Liver (tissue), 9 donors: ENCODE measurements around the gene PIK3CG. TPM values are rescaled to one million over a fixed set of nuclear protein-coding genes. Genes with fewer than 3 reads are reported as not detected.

Experiments
- DNase-seq: peaks from one replicate; pipeline ENCODE4 v3.0.0-alpha.2; 2017; ENCODE audit warnings: low spot score
- H3K27ac ChIP-seq, 2 donors: one replicate each; pipeline ENCODE4 v1.7.0; 2013; ENCODE audit warnings: inconsistent platforms in 2 of 2, low read length in 2 of 2, control low read depth in 1 of 2, low read depth in 1 of 2, mild to moderate bottlenecking in 1 of 2
- H3K27me3 ChIP-seq, 4 donors: one replicate each; pipeline versions ENCODE4 v1.6.1 to v1.7.0; 2013; ENCODE audit warnings: low read length in 3 of 4, inconsistent platforms in 1 of 4, mild to moderate bottlenecking in 1 of 4, moderate library complexity in 1 of 4; ENCODE audit not compliant: control insufficient read depth in 4 of 4, insufficient read depth in 4 of 4
- H3K36me3 ChIP-seq, 4 donors: one replicate each; pipeline versions ENCODE4 v1.6.1 to v1.7.0; 2013; ENCODE audit warnings: low read length in 3 of 4, mild to moderate bottlenecking in 3 of 4, low read depth in 1 of 4, moderate library complexity in 1 of 4; ENCODE audit not compliant: control insufficient read depth in 4 of 4, insufficient read depth in 3 of 4
- H3K4me1 ChIP-seq, 4 donors: one replicate each; pipeline versions ENCODE4 v1.6.1 to v1.7.0; 2013; ENCODE audit warnings: low read length in 3 of 4, mild to moderate bottlenecking in 3 of 4, moderate library complexity in 1 of 4; ENCODE audit not compliant: control insufficient read depth in 4 of 4, insufficient read depth in 4 of 4
- H3K4me3 ChIP-seq, 3 donors: one replicate each; pipeline versions ENCODE4 v1.6.1 to v1.7.0; 2013; ENCODE audit warnings: low read length in 3 of 3, control low read depth in 1 of 3, low read depth in 1 of 3, mild to moderate bottlenecking in 1 of 3
- H3K9ac ChIP-seq, 2 donors: one replicate each; pipeline ENCODE4 v1.7.0; 2013; ENCODE audit warnings: low read length in 2 of 2, mild to moderate bottlenecking in 2 of 2, moderate library complexity in 2 of 2, control low read depth in 1 of 2, low read depth in 1 of 2
- H3K9me3 ChIP-seq, 4 donors: one replicate each; pipeline versions ENCODE4 v1.6.1 to v1.7.0; 2013; ENCODE audit warnings: low read length in 3 of 4; ENCODE audit not compliant: control insufficient read depth in 4 of 4
- EGR1 ChIP-seq, 2 donors: IDR thresholded peaks; 2 replicates each; pipeline ENCODE4 v1.6.1; 2016 to 2018; ENCODE audit warnings: antibody characterized with exemption in 2 of 2, low read depth in 2 of 2
- FOXA1 ChIP-seq: IDR thresholded peaks from 2 replicates; pipeline ENCODE4 v1.6.1; 2016; ENCODE audit warnings: antibody characterized with exemption
- FOXA2 ChIP-seq: IDR thresholded peaks from 2 replicates; pipeline ENCODE4 v1.6.1; 2016; ENCODE audit warnings: antibody characterized with exemption
- GABPA ChIP-seq, 2 donors: IDR thresholded peaks in 1 of 2; conservative IDR thresholded peaks in 1 of 2; 2 replicates each; pipeline ENCODE4 v1.6.1; 2016; ENCODE audit warnings: antibody characterized with exemption in 2 of 2, mild to moderate bottlenecking in 1 of 2, moderate library complexity in 1 of 2
- HNF4A ChIP-seq, 2 donors: conservative IDR thresholded peaks; 2 replicates each; pipeline ENCODE4 v1.6.1; 2016; ENCODE audit warnings: antibody characterized with exemption in 2 of 2, mild to moderate bottlenecking in 2 of 2
- HNF4G ChIP-seq: IDR thresholded peaks from 2 replicates; pipeline ENCODE4 v1.6.1; 2016; ENCODE audit warnings: antibody characterized with exemption
- JUND ChIP-seq, 2 donors: IDR thresholded peaks; 2 replicates each; pipeline ENCODE4 v1.6.1; 2016; ENCODE audit warnings: antibody characterized with exemption in 2 of 2
- NR2F2 ChIP-seq: IDR thresholded peaks from 2 replicates; pipeline ENCODE4 v1.6.1; 2016; ENCODE audit warnings: antibody characterized with exemption
- RAD21 ChIP-seq, 2 donors: IDR thresholded peaks; 2 replicates each; pipeline ENCODE4 v1.6.1; 2016; ENCODE audit warnings: antibody characterized with exemption in 2 of 2, mild to moderate bottlenecking in 2 of 2
- RXRA ChIP-seq, 2 donors: IDR thresholded peaks; 2 replicates each; pipeline ENCODE4 v1.6.1; 2017 to 2018; ENCODE audit warnings: antibody characterized with exemption in 2 of 2, mild to moderate bottlenecking in 1 of 2
- SP1 ChIP-seq: IDR thresholded peaks from 2 replicates; pipeline ENCODE4 v1.6.1; 2018; ENCODE audit warnings: antibody characterized with exemption, mild to moderate bottlenecking
- TAF1 ChIP-seq: conservative IDR thresholded peaks from 2 replicates; pipeline ENCODE4 v1.6.1; 2016; ENCODE audit warnings: antibody characterized with exemption, mild to moderate bottlenecking
- YY1 ChIP-seq: IDR thresholded peaks from 2 replicates; pipeline ENCODE4 v1.6.1; 2016; ENCODE audit warnings: antibody characterized with exemption, mild to moderate bottlenecking
- WGBS: extraction: QIAGEN DNeasy Blood & Tissue Kit; methylation state at CpG from one replicate; pipeline ENCODE4 v1.1.7; 2013; 5-methylcytosine and 5-hydroxymethylcytosine counted together
- polyA plus RNA-seq, 2 donors: library from polyadenylated mRNA; stranded (reverse) in 1 of 2; unstranded in 1 of 2; fragments of 200-250 nt in 1 of 2; fragments of >200 nt in 1 of 2; fragmentation: Nextera tagmentation in 1 of 2; extraction: Ambion mirVana in 1 of 2; gene quantifications; one replicate each; pipeline versions ENCODE4 v1.2.1 to v1.2.3, GENCODE V29; 2013 to 2015
- total RNA-seq, 2 donors: library from RNA; depleted of rRNA; stranded (reverse); fragments of >200 nt; gene quantifications; one replicate each; pipeline ENCODE4 v1.2.3, GENCODE V29; 2014
- TF ChIP-seq, protein P1 (sequence below): IDR thresholded peaks from 2 replicates; pipeline ENCODE4 v1.6.1; 2016; ENCODE audit warnings: antibody characterized with exemption, mild to moderate bottlenecking
- TF ChIP-seq, protein P2 (sequence below): IDR thresholded peaks from 2 replicates; pipeline ENCODE4 v1.6.1; 2016; ENCODE audit warnings: antibody characterized with exemption
- TF ChIP-seq, protein P3 (sequence below): IDR thresholded peaks from 2 replicates; pipeline ENCODE4 v1.6.1; 2016; ENCODE audit warnings: antibody characterized with exemption
- TF ChIP-seq, protein P4 (sequence below): fragments of 150-350 bp; IDR thresholded peaks from 2 replicates; pipeline ENCODE4 v1.5.1; 2017; ENCODE audit warnings: improper control_type of control experiment, low read depth, low read length; ENCODE audit not compliant: missing input control
- TF ChIP-seq, protein P5 (sequence below): IDR thresholded peaks from 2 replicates; pipeline ENCODE4 v1.6.1; 2016; ENCODE audit warnings: antibody characterized with exemption
- donor health status: healthy.
- donor health status: healthy.
- donor health status: healthy.
- donor health status: healthy.
- donor health status: healthy.

Gene PIK3CG
- total and polyA plus RNA-seq, 4 donors: 0.36 to 4.1 (median 1.3) TPM

DNA sequence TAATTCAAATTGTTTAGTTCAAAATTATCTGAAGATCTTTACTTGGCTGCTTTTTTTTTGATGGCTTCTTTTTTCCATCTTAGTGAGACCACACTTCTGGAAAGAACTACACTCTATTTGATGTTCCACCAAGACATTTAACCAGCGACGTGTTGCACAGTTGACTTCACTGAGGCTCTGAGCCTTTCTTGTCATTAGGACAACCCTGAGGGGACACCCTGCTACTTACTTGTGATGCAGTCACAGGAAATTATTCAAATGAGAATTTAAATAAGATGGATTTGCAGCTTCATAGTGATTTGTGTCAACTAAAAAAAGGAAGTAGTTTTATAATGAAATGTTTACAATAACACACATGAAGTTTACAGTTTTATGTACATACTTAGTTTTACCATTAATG, 25.6 kb upstream of the PIK3CG start:
- H3K36me3 ChIP-seq: no peaks in the 10 kb centered on the region
- no peaks in the 10 kb centered on the region for H3K27me3 ChIP-seq
- H3K27ac ChIP-seq: no peak overlapping the region
- H3K4me1 ChIP-seq: no peaks in the 10 kb centered on the region
- DNase-seq: no peak
- no peak overlapping the region for H3K4me3 ChIP-seq
- 90% methylated on average over 2 of the region's 2 CpGs for WGBS
- peaks cover 0 to 3% (median 0%) of the 10 kb centered on the region in 4 donors for H3K9me3 ChIP-seq
- TF ChIP-seq HNF4G: no peak
- TF ChIP-seq FOXA2: no peak
- TF ChIP-seq, protein P1, sequence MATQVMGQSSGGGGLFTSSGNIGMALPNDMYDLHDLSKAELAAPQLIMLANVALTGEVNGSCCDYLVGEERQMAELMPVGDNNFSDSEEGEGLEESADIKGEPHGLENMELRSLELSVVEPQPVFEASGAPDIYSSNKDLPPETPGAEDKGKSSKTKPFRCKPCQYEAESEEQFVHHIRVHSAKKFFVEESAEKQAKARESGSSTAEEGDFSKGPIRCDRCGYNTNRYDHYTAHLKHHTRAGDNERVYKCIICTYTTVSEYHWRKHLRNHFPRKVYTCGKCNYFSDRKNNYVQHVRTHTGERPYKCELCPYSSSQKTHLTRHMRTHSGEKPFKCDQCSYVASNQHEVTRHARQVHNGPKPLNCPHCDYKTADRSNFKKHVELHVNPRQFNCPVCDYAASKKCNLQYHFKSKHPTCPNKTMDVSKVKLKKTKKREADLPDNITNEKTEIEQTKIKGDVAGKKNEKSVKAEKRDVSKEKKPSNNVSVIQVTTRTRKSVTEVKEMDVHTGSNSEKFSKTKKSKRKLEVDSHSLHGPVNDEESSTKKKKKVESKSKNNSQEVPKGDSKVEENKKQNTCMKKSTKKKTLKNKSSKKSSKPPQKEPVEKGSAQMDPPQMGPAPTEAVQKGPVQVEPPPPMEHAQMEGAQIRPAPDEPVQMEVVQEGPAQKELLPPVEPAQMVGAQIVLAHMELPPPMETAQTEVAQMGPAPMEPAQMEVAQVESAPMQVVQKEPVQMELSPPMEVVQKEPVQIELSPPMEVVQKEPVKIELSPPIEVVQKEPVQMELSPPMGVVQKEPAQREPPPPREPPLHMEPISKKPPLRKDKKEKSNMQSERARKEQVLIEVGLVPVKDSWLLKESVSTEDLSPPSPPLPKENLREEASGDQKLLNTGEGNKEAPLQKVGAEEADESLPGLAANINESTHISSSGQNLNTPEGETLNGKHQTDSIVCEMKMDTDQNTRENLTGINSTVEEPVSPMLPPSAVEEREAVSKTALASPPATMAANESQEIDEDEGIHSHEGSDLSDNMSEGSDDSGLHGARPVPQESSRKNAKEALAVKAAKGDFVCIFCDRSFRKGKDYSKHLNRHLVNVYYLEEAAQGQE: no peak
- no peak overlapping the region for H3K9ac ChIP-seq

DNA sequence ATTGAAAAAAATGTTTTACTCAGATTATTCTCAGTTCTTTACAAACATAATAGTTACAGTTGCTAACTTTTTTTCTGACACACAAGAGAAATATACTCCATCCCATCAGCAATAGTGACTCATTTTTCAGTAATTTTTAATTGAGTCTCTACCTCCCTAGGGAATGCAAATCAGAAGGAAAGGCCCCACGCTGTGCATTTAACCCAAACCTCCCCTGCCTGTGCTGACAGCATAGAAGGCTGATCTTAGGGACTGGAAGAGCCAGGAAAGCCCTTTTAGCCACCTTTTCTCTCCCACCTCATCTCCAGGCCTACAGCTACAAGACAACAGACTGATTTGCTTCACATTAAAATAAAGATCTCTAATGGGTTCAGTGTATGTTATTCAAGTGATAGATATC, 24.7 kb upstream of the PIK3CG start:
- TF ChIP-seq HNF4A (conservative IDR thresholded peaks at IDR 0.05): no peak
- TF ChIP-seq EGR1 (IDR thresholded peaks at IDR 0.05; ENCODE audit: low read depth in 2 of 2): no peak
- TF ChIP-seq RAD21 (IDR thresholded peaks at IDR 0.05): no peak
- no peak for TF ChIP-seq YY1
- TF ChIP-seq, protein P2, sequence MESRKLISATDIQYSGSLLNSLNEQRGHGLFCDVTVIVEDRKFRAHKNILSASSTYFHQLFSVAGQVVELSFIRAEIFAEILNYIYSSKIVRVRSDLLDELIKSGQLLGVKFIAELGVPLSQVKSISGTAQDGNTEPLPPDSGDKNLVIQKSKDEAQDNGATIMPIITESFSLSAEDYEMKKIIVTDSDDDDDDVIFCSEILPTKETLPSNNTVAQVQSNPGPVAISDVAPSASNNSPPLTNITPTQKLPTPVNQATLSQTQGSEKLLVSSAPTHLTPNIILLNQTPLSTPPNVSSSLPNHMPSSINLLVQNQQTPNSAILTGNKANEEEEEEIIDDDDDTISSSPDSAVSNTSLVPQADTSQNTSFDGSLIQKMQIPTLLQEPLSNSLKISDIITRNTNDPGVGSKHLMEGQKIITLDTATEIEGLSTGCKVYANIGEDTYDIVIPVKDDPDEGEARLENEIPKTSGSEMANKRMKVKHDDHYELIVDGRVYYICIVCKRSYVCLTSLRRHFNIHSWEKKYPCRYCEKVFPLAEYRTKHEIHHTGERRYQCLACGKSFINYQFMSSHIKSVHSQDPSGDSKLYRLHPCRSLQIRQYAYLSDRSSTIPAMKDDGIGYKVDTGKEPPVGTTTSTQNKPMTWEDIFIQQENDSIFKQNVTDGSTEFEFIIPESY: no peak
- no peak for TF ChIP-seq TAF1
- TF ChIP-seq, protein P3, sequence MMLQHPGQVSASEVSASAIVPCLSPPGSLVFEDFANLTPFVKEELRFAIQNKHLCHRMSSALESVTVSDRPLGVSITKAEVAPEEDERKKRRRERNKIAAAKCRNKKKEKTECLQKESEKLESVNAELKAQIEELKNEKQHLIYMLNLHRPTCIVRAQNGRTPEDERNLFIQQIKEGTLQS: no peak
- TF ChIP-seq SP1: no peak
- TF ChIP-seq FOXA1: no peak
- no peak for TF ChIP-seq NR2F2
- TF ChIP-seq, protein P4, sequence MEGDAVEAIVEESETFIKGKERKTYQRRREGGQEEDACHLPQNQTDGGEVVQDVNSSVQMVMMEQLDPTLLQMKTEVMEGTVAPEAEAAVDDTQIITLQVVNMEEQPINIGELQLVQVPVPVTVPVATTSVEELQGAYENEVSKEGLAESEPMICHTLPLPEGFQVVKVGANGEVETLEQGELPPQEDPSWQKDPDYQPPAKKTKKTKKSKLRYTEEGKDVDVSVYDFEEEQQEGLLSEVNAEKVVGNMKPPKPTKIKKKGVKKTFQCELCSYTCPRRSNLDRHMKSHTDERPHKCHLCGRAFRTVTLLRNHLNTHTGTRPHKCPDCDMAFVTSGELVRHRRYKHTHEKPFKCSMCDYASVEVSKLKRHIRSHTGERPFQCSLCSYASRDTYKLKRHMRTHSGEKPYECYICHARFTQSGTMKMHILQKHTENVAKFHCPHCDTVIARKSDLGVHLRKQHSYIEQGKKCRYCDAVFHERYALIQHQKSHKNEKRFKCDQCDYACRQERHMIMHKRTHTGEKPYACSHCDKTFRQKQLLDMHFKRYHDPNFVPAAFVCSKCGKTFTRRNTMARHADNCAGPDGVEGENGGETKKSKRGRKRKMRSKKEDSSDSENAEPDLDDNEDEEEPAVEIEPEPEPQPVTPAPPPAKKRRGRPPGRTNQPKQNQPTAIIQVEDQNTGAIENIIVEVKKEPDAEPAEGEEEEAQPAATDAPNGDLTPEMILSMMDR: no peak
- TF ChIP-seq RXRA (IDR thresholded peaks at IDR 0.05): no peak
- TF ChIP-seq FOXA2: no peak
- TF ChIP-seq, protein P5, sequence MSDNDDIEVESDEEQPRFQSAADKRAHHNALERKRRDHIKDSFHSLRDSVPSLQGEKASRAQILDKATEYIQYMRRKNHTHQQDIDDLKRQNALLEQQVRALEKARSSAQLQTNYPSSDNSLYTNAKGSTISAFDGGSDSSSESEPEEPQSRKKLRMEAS: no peak
- TF ChIP-seq, protein P1: no peak
- no peak for TF ChIP-seq HNF4G
- no peak for TF ChIP-seq JUND (IDR thresholded peaks at IDR 0.05)
- TF ChIP-seq GABPA (IDR thresholded peaks at IDR 0.05 in 1 of 2, conservative IDR thresholded peaks at IDR 0.05 in 1 of 2): no peak
- H3K36me3 ChIP-seq: no peaks in the 10 kb centered on the region
- DNase-seq: no peak
- WGBS: 43% methylated on average over 1 of the region's 1 CpG
- no peaks in the 10 kb centered on the region for H3K27me3 ChIP-seq
- peaks cover 0 to 3% (median 0%) of the 10 kb centered on the region in 4 donors for H3K9me3 ChIP-seq
- H3K27ac ChIP-seq: no peak overlapping the region
- no peak overlapping the region for H3K9ac ChIP-seq
- no peak overlapping the region for H3K4me3 ChIP-seq
- H3K4me1 ChIP-seq: no peaks in the 10 kb centered on the region
